ENCODE measurements around the gene MAP2K5.

MAP2K5 gene

DNA sequence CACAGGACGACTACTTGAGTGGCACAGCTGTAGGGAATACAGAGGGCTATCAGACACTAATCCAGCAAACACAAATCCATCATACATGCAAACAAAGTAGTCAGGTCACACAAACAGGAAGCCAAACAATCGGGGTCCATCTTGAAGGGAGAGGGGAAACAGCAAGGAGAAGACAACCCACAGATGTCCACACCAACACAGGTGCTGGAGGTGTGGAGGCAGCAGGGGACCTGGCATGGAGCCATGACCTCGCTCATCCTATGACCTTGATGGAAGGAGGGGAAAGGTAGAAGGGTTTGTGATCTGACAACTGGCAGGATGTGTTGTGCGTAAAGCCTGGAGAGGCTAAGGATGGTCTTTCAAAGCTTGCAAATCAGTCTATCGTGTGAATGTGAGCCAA is 242.9 kb downstream of the MAP2K5 start:
- DNase-seq: no peak

DNA sequence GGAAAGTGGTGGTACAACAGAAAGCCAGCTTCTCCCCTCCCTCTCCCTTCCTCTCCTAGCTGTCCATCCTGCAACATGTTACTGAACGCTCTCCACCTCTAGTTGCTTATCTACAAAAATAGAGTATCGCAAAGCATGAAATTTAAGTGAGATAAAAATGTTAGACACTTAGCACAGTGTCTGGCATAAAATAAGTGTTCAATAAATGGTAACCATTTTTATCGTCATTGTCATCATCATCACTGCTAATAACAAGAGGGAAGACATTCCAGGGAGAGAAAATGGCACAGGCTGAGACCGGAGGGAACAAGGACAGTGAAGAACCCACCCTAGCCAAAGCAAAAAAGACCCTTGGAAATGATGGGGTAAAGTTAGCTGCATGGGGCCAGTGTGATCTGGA is 244.1 kb downstream of the MAP2K5 start:
- no peak for DNase-seq

DNA sequence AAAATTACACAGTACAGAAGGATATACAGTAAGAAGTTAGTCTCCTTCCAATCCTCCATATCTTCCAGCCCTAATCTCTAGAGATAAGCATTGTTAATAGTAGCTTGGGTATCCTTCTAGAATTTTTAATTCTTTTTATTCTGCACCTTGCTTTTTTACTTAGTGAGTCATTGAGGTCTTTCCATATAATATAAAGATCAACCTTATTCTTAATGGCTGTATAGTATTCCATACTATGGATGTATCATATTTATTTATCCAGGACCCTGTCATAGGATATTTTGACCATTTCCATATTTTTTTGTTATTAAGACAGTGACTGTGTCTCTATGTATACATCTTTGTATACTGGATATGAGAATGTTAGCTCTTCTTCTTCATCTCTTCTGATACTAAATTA is 246.5 kb downstream of the MAP2K5 start:
- no peak for DNase-seq

DNA sequence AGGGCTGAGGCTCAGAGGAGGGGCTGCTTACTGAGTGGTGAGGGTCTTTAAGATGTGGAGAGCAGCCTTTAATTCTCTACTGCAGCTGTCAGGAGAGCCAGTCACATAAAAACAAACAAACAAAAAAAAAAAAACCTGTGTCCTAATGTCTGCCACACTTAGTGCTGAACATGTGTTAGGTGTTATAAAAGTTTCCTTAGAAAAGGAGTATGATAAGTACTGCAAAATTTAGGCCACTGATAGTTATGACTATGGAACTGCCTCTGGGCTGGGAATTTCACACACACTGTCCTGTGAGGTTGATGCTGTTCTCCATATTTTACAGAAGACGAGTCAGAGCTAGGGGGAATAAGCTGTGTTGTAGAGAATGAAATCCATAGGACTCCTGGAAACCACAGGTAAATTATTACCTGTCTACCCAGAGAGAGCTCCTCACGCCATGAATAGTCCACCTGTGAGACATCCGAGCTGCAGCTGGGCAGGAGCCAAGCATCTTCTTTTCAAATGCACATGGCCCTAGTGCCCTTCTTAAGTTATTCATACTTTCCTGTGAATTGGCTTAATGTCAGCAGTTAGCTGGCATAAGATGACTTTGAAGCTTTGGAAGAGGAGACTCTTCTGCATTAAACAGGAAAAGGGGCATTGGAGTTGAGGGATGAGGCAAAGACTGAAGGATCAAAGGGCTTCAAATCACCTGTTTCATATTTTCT is 248.3 kb downstream of the MAP2K5 start:
- DNase-seq: no peak

DNA sequence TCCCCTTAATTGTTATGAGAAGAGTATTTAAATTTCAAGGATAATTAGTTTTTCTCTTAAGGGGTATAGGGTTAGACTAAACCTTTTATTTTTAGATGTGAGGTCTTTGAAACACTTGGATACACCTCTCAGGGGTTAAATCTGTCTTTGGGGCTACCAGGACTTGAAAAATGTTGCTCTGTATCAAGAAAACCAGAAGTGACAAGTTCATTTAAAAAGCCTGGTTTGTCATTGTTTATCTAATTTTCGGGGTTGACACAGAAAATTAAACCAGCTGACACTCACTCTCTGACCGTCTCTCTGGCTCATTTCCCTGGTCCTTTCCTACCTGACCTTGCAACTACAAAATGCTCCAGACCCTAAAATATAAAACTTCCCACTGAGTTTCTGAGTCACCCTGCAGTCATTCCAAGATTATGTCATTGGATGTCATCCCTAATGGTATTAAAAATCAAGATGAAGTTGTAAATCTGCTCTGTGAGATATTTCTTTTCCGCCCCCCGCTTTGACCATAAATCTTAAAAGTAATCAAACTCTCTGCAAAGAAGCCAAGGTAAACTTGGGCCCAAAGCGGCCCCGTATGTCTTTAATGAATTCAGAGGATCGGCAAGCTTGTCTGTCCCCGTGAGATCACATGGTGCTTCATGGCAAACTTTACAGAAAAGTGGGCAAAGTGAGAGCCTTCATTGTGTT is 249.9 kb downstream of the MAP2K5 start:
- DNase-seq: no peak

DNA sequence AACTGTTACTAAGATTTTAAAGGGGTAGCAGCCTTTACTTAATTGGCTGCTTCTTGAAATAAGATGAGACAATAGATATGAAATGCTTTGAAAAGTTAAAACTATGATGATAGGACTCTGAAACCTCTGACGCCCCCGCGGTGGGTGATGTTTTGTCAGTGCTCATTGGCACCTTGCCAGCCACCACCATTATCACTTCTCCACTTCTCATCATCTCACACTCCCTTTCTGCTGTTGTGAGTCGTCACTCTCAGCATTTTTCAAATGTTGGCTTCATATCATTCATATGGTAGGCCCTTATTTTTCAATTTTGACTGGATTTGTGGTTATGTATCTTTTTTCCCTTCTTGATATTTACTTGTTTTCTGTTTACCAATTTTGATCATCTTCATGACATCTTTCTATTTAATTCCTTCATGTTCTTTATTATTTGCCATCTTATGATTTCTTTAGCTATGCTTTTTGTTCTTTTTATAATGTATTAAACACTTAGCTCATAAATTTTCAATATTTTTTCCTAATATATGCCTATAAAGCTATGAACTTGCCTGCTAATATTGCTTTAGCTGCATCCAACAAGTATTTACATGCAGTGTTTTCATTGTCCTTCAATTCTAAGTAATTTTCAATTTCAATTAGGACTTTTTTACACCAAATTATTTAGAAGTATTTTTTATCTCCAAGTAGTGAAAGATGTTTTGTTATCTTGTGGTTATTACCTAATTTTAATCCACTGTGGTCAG is 252.5 kb downstream of the MAP2K5 start:
- DNase-seq: no peak

DNA sequence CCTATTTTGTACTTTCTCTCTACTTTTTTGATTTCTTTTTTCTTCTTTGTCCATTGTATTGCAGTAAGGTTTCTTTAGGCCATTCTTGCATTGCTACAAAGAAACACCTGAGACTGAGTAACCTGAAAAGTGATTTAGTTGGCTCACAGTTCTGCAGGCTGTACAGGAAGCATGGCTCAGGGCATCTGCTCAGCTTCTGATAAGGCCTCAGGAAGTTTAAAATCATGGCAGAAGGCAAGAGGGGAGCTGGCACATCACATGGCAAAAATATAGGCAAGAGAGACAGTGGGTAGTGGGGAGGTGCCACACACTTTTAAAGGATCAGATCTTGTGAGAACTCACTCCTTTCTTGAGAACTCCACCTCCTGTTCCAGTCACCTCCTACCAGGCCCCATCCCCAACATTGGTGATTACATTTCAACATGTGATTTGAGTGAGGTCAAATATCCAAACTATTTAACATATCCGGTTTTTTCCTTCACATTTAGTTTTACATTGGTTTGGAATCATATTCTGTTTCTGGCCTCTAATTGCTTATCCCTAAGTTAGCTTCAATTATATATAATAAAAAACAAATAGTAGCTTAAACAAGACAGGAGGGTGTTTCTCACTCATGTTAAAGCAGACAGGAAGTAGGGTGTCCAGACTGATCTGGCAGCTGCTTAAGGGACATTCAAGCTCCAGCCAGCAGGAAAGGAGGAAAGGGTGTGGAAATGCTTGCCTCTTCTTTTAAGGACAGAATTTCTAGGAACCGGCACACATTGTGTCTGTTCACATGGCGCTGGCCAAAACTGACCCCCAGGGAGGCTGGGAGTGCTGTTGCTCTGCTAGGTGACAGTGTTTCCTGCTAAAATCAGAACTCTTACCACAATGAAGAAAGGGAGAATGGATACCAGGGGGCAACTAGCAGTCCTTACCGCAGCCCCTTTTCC is 254.0 kb downstream of the MAP2K5 start:
- no peak for DNase-seq

DNA sequence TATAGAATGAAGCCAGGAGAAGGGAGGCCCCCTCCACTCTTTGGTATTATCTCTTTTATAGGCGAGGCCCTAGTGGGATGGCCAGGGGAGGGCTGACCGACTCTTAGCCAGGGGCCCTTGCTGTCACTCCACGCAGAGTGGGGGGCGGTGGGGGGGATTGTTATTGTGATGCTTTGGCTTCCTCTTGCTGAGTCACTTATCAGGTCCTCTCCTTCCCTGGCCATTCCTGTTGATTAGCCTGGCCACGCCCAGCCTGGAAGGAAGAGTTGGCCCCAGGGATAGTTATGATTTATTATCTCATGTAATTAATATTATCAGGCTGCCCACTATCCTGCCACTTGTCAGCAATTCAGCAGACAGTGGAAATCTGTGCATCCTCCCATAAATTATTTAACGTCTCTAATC is 257.3 kb downstream of the MAP2K5 start:
- DNase-seq: no peak

DNA sequence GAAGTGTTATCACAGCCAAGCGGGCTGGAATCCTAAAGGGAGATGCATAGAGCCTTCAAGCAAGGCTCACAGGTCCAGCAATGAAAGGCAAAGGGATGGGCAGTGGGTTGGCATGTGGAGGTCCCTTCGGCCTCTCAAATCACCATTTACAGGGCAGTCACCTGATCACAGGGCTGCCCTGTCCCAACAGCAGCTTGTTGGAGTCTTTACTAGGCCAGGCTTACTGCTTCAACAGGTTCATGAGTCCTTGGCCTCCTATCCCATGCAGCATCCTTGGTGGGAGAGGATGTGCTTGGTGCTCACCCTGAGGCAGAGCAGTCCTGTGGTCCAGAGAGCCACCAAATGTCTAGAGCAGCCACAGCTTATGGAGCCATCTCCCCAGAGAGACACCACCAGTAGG is 258.6 kb downstream of the MAP2K5 start:
- DNase-seq: no peak

DNA sequence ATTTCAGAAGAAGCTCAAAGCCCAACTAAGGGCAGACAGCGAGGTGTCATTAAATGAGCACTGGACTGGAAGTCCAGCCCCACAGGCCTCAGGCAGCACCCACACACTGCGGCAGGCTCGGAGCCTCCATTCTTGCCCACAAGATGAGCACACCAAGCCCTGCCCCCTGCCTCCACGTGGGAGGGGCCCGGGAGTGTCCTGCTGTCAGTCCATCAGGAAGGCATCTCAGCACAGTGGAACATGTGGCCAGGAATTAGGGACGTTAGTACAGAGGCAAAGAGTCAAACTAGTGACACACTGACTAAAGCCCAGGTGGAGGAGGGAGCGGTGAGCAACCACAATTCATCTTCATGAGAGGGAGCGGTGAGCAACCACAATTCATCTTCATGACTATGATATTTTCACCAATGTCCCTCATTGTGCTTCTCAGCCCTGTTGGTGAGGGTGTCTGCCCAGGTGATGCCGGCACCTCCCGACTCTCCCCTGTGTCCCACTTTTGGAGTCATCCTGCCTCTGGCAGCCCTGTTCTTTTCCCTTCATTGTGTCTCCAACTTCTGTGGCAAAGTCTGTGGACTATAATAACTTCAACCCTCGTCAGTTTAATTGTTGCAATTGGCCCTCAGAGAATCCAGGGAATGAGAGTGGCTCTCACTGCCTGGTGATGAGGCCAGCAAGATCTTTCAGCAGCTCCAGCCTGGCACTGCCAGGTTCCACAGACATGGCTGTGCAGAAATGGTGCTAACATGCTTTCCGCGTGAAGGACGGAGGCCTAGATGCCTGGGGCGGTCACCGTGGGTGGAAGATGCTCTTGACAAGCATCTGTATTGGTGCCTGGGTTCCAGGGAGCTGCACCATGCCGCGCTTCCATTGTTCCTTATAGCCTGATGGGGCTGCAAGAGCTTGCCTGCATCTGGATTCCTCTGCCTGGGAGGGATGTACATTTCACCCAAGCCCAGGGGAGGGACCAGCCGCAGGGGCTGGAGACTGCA is 259.7 kb downstream of the MAP2K5 start:
- DNase-seq: no peak

DNA sequence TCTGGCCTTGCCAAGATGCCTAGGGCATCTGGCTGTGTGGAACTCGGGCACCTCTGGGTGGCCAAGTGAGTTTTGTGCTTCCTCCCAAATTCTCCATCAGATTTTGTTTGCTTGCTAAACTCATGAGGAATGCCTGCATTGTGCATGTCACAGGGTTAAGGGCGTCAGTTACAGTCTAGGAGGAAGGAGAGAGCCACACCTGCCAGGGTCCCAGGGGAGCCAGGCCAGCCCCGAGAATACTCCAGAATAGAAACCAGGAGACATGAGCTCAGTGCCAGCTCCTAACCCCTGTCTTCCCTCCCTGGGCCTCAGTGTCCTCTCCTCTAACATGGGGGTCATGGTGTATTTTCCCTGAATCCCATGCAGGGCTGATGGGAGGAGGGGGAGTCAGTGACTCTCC is 260.8 kb downstream of the MAP2K5 start:
- no peak for DNase-seq

DNA sequence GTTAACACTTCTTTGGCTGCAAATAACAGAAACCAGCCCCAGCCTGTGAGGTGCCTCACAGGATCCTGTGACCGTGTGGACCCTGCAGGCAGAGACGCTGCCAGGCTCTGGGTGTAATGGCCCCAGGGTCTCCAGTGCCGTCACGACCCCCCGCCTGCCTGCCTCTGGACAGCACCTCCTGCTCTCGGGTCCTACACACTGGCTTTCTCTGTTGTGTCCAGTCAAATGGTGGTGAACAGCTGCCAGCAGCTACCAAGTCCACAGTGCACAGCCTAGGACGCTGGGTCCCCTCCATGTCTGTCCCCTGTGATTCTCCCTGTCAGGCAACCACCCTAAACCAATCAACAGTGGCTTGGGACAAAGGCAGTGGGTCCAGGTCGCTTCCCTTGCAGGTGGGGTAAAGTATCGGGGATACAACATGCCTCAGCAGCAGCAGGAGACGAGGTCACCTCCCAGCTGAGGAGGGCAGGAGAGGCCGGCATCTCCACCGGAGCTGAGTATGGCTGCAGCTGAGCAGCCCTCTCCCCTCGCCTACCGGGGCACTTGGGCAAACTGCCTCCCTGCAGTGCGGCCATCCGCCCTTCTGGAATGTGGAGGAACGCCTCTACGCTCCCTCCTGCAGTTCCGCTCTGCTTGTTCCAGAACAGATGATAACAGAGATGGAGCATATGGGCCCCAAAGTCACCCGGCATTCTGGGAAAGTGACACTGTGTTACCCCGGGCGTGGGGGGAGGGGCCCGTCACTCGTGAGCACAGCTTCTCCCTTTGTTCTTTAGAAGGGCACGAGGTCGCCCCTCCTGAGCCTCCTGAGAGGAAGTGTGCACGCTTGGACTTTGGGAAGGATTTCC is 261.7 kb downstream of the MAP2K5 start:
- no peak for DNase-seq

DNA sequence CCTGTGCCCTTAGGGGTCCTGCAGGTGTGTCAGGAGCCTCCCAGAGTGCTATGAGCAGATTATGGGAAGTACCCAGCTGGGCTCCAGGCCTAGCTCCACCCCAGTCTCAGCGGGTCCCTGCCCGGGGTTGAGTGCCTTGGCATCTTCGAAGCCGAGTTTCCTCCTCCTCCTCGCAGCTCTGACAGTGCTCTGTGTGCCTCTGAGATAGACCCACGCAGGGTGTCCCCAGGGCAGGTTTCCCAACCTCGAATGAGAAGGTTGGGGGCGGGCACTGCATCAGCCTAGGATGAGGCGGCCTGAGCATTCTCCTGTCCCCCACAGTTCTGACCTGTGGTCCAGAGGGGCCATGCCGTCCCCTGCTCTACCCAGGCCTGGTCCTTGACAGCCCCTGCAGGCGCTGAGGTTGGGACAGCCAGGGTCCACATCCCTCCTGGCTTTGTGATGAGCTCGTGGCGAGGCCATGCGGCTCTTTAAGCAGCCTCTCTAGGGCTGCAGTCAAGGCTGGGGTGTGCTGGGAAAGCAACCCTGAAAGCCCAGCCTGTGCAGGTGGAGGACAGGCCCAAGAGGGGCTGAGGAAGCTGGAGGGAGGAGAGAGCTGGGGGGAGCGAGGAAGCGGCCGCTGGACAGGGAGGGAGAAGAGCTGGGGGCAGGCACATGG is 262.6 kb downstream of the MAP2K5 start:
- DNase-seq: no peak

DNA sequence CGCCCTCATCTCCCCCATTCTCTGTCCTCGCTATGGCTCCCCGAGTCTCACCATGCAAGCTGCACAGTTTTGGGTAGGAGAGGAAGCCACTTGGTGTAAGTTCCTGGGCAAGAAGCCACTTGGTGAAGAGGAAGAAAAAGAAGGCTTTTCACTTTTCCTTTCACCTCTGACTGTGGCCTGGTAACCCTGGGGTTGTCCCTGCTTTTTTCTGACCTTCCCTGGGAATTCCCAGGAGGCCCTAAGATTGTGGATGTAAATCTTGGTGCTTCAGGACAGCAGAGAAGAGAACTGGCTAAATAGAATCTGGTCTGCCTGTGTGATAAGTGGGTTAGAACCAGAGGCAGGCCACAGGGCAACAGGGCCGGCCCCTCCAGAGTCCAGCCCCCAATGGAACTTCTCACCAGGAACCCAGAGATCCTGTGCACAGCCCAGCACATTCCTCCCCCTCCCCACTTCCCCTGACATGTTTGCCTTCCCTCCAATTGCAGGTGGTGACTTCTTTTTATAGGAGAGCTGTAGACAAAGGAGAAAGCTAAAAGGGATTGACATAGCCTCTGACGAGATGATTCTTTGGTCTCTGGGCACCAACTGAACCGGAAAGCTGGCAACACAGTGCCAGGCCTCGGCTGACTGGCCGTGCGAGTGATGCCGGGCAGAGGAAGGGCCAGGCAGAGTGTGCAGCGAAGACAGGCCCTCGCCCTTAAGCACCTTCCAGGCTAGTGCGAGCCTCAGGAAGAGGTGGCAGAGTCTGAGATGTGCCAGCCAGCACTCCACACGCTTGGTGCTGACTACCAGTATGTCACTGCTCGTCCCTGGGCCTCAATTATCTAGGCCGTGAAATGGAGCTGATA is 263.4 kb downstream of the MAP2K5 start:
- no peak for DNase-seq

DNA sequence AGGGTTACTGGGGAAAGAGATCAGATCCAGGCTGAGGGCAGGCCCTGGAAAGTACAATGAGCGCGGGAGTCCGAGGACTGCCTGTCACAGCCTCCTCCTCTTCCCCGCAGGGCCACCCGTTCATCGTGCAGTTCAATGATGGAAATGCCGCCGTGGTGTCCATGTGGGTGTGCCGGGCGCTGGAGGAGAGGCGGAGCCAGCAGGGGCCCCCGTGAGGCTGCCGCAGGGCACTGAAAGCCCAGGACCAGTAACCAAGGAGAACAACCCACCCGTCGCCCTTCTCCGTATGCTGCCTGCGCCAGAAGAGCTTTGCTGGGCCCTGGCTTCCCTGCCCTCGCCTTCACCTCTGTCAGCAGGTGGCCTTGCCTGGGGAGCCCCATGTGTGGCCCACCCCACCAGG is 264.0 kb downstream of the MAP2K5 start:
- DNase-seq: no peak

DNA sequence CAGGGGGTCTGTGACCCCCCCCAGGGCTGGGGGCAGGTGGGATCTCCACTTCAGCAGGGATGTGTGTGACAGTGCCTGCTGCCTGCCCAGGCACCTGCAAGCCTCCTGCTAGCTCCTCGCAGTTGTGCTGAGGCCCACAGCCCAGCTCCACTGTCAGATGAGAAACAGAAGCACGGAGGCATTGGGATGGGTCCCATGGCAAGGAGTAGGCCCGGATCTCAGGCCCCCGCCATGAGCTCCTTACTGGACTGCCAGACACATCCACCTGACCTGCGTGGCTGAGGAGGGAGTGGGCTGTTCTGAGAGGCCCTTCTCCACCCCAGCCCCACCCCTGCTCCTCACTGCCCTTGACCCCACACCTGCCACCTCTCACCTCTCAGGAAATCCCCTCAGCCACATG is 264.6 kb downstream of the MAP2K5 start:
- DNase-seq: no peak

DNA sequence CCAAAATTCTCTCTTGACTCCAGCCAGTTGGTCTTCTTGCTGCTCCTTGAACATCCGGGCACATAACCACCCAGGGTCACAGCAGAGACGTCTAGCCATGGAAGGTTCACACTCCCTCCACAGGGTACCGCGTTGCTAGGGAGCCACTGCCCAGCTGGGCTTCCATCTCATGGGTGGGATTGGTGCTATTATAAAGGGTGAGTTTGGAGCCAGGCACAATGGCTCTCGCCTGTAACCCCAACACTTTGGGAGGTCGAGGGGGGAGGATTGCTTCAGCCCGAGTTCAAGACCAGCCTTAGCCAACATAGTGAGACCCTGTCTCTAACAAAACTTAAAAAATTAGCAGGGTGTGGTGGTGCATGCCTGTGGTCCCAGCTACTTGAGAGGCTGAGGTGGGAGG is 265.3 kb downstream of the MAP2K5 start:
- DNase-seq: no peak

DNA sequence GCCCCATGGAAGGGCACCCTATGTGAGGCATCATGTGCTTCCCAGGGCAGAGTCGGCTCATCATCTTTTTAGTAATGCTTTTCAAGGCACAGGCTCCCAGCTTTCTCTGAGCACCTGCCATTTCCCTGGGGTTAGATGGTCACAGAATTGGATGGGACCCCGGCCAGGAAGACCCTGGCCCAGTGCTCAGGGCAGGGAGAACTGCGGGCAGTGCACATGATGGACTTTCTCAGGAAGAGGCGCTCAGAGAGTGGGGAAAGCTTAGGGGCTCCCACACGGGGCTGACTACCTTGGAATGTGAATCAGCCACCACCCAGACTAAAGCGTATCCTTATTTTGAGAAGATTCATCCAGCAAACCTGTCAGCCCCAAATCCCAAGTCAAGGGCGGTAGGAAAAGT is 266.3 kb downstream of the MAP2K5 start:
- no peak for DNase-seq

DNA sequence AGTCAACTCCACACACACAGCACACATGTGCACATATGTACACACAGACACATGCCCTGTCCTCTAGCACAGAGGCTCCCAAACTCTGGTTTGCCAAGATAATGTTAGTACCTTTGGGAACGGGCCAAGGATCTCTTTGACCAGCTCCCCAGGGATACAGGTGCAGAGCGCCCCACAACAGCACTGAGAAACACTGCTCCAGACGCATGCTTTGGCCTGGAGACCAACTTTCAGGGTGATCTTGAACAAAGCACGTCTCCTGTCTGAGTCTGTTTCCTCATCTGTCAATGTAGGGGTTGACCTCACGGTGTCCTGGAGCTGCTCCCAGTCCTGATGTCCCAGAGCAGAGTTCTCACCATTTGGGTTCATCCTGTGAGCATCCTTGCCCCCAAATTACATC is 266.9 kb downstream of the MAP2K5 start:
- DNase-seq: no peak
